A673 (cell line): Measurements from ENCODE around the gene MARCHF2. TPM values are rescaled to one million over a fixed set of nuclear protein-coding genes. Genes with fewer than 3 reads are reported as not detected.
A peak's percentile ranks its signal among the peaks of the same experiment; 100 is the strongest.
"Not testable (repeated sequence)": the region's sequence is repeated elsewhere in the genome, so short reads cannot be mapped to it uniquely, and the experiment has no call there.

ENCODE experiments used
- BruUV-seq: library from RNA; stranded (reverse); fragments of 400-500 nt; replicated peaks from 2 replicates; lab custom pipeline; 2021; lab: Mats Ljungman, UMichigan
- CTCF ChIA-PET: fragments of 300-600 bp; sonication (Branson Sonifier 250); formaldehyde crosslinking; loops from one replicate; lab custom pipeline; 2022; ENCODE audit warnings: antibody characterized with exemption; lab: Charles Lee
- POLR2A ChIA-PET: fragments of 300-600 bp; sonication (Branson Sonifier 250); formaldehyde crosslinking; loops from one replicate; lab custom pipeline; 2022; ENCODE audit warnings: antibody characterized with exemption; ENCODE audit not compliant: low non-redundant PET; lab: Charles Lee
- DNase-seq: peaks from one replicate; pipeline ENCODE4 v3.0.0-alpha.2; 2015; ENCODE audit warnings: low spot score
- H3K27ac ChIP-seq: fragments of 200-600 bp; sonication (generic); 2 replicates; pipeline ENCODE4 v1.5.1; 2016; ENCODE audit warnings: mixed run types, low read depth, mild to moderate bottlenecking, mixed read lengths, antibody characterized with exemption, low read length; ENCODE audit not compliant: poor library complexity, severe bottlenecking
- H3K27me3 ChIP-seq: fragments of 200-600 bp; sonication (generic); replicated peaks from 2 replicates; pipeline ENCODE4 v1.6.1; 2017; ENCODE audit warnings: mixed run types, low read depth, mild to moderate bottlenecking, mixed read lengths, antibody characterized with exemption, low read length; ENCODE audit not compliant: insufficient read depth, poor library complexity
- H3K36me3 ChIP-seq: fragments of 200-600 bp; sonication (generic); 2 replicates; pipeline ENCODE4 v1.6.1; 2016; ENCODE audit warnings: mixed run types, mild to moderate bottlenecking, mixed read lengths, antibody characterized with exemption, low read length; ENCODE audit not compliant: insufficient read depth, poor library complexity, severe bottlenecking
- H3K4me1 ChIP-seq: fragments of 200-600 bp; sonication (generic); 2 replicates; pipeline ENCODE4 v1.6.1; 2017; ENCODE audit warnings: mixed run types, mild to moderate bottlenecking, mixed read lengths, antibody characterized with exemption, low read length; ENCODE audit not compliant: insufficient read depth, poor library complexity, severe bottlenecking
- H3K4me3 ChIP-seq: fragments of 200-600 bp; sonication (generic); 2 replicates; pipeline ENCODE4 v1.5.1; 2016; ENCODE audit warnings: low read depth, mixed run types, mild to moderate bottlenecking, mixed read lengths, low read length; ENCODE audit not compliant: poor library complexity, severe bottlenecking
- H3K9me3 ChIP-seq: fragments of 200-600 bp; sonication (generic); 2 replicates; pipeline ENCODE4 v1.6.1; 2016; ENCODE audit warnings: mixed run types, low read depth, mild to moderate bottlenecking, mixed read lengths, antibody characterized with exemption, low read length; ENCODE audit not compliant: poor library complexity, severe bottlenecking
- CTCF ChIP-seq: fragments of 300-800, 200-600 bp; sonication (generic); conservative IDR thresholded peaks from 2 replicates; pipeline ENCODE4 v1.5.1; 2017; ENCODE audit warnings: low read depth, mild to moderate bottlenecking, antibody characterized with exemption, low read length, moderate library complexity, mixed read lengths
- EZH2 ChIP-seq: fragments of 200-600 bp; sonication (generic); IDR thresholded peaks from 2 replicates; pipeline ENCODE4 v1.6.1; 2017; ENCODE audit warnings: borderline replicate concordance, low read depth, mild to moderate bottlenecking, mixed read lengths, antibody characterized with exemption, low read length; ENCODE audit not compliant: poor library complexity, severe bottlenecking
- intact Hi-C: fragments of 100-400 bp; cut with micrococcal nuclease; formaldehyde crosslinking; loops from one replicate; pipeline ENCODE4 v1.10.0; 2022; ENCODE audit not compliant: unreplicated experiment
- total RNA-seq: library from RNA; stranded (reverse); gene quantifications from 2 replicates; pipeline ENCODE4 v1.2.3, GENCODE V29; 2021

Gene MARCHF2
- total RNA-seq, 1 experiment from 2014 or later, result 8.8 TPM

DNA sequence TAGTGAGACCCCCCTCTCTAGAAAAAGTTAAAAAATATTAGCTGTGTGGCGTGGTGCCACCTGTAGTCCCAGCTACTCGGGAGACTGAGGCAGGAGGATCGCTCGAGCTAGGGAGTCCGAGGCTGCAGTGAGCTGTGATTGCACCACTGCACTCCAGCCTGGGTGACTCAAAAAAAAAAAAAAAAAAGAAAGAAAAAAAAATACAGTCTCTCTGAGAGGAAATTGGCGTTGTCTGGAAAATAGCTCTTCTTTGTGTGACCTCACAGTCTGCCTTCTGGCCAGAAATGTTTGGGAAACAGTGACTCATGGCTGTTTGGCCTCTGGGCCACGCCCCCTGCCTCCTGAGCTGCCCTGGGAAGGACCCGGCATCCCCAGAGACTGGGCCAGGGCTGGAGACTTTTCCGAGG lies 10.7 kb downstream of the MARCHF2 start:
- ChIA-PET CTCF (interaction anchor here (0.6 kb wide), 1 partner anchor 155 kb away, joined by 3 read pairs; no protein-coding TSS in a partner anchor), POLR2A (no interaction called here)
- DNase-seq, result peak; percentile 45

DNA sequence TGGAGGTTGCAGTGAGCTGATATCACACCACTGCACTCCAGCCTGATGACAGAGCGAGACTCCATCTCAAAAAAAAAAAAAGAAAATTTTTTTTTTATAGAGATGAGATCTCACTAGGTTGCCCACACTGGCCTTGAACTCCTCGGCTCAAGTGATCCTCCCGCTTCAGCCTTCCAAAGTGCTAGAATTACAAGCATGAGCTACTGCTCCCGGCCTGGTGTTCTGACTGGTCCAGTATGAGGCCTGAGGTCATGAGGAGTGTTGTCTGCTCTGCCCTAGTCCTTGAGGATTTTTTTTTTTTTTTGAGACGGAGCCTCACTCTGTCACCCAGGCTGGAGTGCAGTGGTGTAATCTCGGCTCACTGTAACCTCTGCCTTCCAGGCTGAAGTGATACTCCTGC lies 12.2 kb downstream of the MARCHF2 start:
- BruUV-seq, H3K27me3 ChIP-seq, DNase-seq, H3K4me3 ChIP-seq, H3K4me1 ChIP-seq, CTCF ChIA-PET, intact Hi-C loops, H3K27ac ChIP-seq, H3K36me3 ChIP-seq, H3K9me3 ChIP-seq: not testable (repeated sequence)
- POLR2A ChIA-PET, result interaction anchor here (0.7 kb wide), 1 partner anchor 12 kb away, joined by 4 read pairs; the partner anchor contains the start of gene MARCHF2

More for the DNA sequence above, 10.7 kb downstream of the MARCHF2 start:
- H3K4me3 ChIP-seq, result no peak overlapping the region
- TF ChIP-seq CTCF, result no peak
- no peak for TF ChIP-seq EZH2
- H3K27me3 ChIP-seq, result no peaks in the 10 kb centered on the region
- intact Hi-C loops, result no loop called here
- no TSS peak for BruUV-seq
- H3K36me3 ChIP-seq, result no peaks in the 10 kb centered on the region
- no peaks in the 10 kb centered on the region for H3K9me3 ChIP-seq
- H3K4me1 ChIP-seq, result no peaks in the 10 kb centered on the region
- H3K27ac ChIP-seq, result no peak overlapping the region

GRCh38 chr19:8426283-8426682 lies 13.2 kb downstream of the MARCHF2 start:
- POLR2A ChIA-PET, result no interaction called here
- TF ChIP-seq EZH2 (no peak), CTCF (no peak)
- H3K27ac ChIP-seq, result no peak overlapping the region

GRCh38 chr19:8429044-8429443 lies 15.9 kb downstream of the MARCHF2 start:
- no TSS peak for BruUV-seq
- H3K4me1 ChIP-seq, result no peaks in the 10 kb centered on the region
- H3K36me3 ChIP-seq, result no peaks in the 10 kb centered on the region
- H3K27ac ChIP-seq, result no peak overlapping the region
- POLR2A ChIA-PET, result no interaction called here
- CTCF ChIA-PET, result no interaction called here
- no peak for DNase-seq
- H3K9me3 ChIP-seq, result no peaks in the 10 kb centered on the region
- H3K27me3 ChIP-seq, result no peaks in the 10 kb centered on the region
- no peak overlapping the region for H3K4me3 ChIP-seq
- TF ChIP-seq EZH2 (no peak), CTCF (no peak)
- intact Hi-C loops, result no loop called here

More at GRCh38 chr19:8426283-8426682, 13.2 kb downstream of the MARCHF2 start:
- Histone ChIP-seq H3K4me3 (no peak overlapping the region), H3K9me3 (no peaks in the 10 kb centered on the region), H3K36me3 (no peaks in the 10 kb centered on the region), H3K4me1 (no peaks in the 10 kb centered on the region), H3K27me3 (no peaks in the 10 kb centered on the region)
- BruUV-seq, result no TSS peak
- no peak for DNase-seq
- intact Hi-C loops, result no loop called here
- CTCF ChIA-PET, result interaction anchor here (0.7 kb wide), 1 partner anchor 254 kb away, joined by 3 read pairs; no protein-coding TSS in a partner anchor
